HG03196 (cell line): ENCODE results near the gene SLC3A2.
A peak's percentile ranks its signal among the peaks of the same experiment; 100 is the strongest.
"Not testable (repeated sequence)": the region's sequence is repeated elsewhere in the genome, so short reads cannot be mapped to it uniquely, and the experiment has no call there.

ENCODE experiments used
- ATAC-seq: cut with Tn5 transposase; IDR thresholded peaks from one replicate; pipeline ENCODE4 v1.9.1; 2021; ENCODE audit not compliant: unreplicated experiment

The SLC3A2 gene

GRCh38 chr11:62880803-62881578, at the start of gene SLC3A2:
Gene SLC3A2 (plus strand): TSS chr11:62880896. CDS start chr11:62881024, 128 bp downstream.
- ATAC-seq, result peak; percentile 72

- no peak for ATAC-seq
These were observed 49.7 kb upstream of the SLC3A2 start for GRCh38 chr11:62830904-62831519.

- peak; percentile 75 for ATAC-seq
These were observed 49.0 kb upstream of the SLC3A2 start, which contains the start of gene STX5 for GRCh38 chr11:62831520-62832335. Gene STX5 (minus strand): TSS chr11:62832051. CDS start chr11:62831243, 808 bp downstream.

- ATAC-seq, result no peak
These were observed 48.1 kb upstream of the SLC3A2 start, which contains the start of gene TEX54 for GRCh38 chr11:62832336-62833234. Gene TEX54 (minus strand): TSS chr11:62832841.

GRCh38 chr11:62835336-62835735, 45.4 kb upstream of the SLC3A2 start:
- no peak for ATAC-seq

GRCh38 chr11:62839050-62839945, 41.4 kb upstream of the SLC3A2 start, which contains the start of gene WDR74:
Gene WDR74 (minus strand): TSS chr11:62839590. CDS start chr11:62839570, 20 bp downstream.
- ATAC-seq, result peak; percentile 48

GRCh38 chr11:62840721-62841360, 39.9 kb upstream of the SLC3A2 start:
- not testable (repeated sequence) for ATAC-seq

- ATAC-seq, result peak; percentile 38
These were observed 39.1 kb upstream of the SLC3A2 start for GRCh38 chr11:62841361-62842170.

GRCh38 chr11:62842171-62842741, 38.4 kb upstream of the SLC3A2 start:
- no peak for ATAC-seq

GRCh38 chr11:62842891-62843290, 37.8 kb upstream of the SLC3A2 start:
- ATAC-seq, result not testable (repeated sequence)

- no peak for ATAC-seq
These were observed 37.2 kb upstream of the SLC3A2 start for GRCh38 chr11:62843466-62843865.

- ATAC-seq, result no peak
These were observed 36.5 kb upstream of the SLC3A2 start for GRCh38 chr11:62844154-62844553.

- ATAC-seq, result no peak
These were observed 34.5 kb upstream of the SLC3A2 start for GRCh38 chr11:62846177-62846576.

- ATAC-seq, result no peak
These were observed 32.9 kb upstream of the SLC3A2 start for GRCh38 chr11:62847767-62848314.

- no peak for ATAC-seq
These were observed 29.5 kb upstream of the SLC3A2 start for GRCh38 chr11:62850911-62851806.

- no peak for ATAC-seq
These were observed 28.7 kb upstream of the SLC3A2 start for GRCh38 chr11:62851807-62852522.
